Spleen (tissue), 7 donors: ENCODE results near the gene ICAM2.

Experiments used
- POLR2A ChIP-seq, 3 donors: fragments of 450-650 bp; IDR thresholded peaks; one replicate each; pipeline ENCODE4 v1.5.1; 2017; ENCODE audit warnings: antibody characterized with exemption in 3 of 3, mild to moderate bottlenecking in 1 of 3
- POLR2AphosphoS5 ChIP-seq, 3 donors: sonication (generic); formaldehyde crosslinking; IDR thresholded peaks; one replicate each; pipeline ENCODE4 v1.5.1; 2017; ENCODE audit warnings: antibody characterized with exemption in 3 of 3
- TF ChIP-seq, protein P1 (sequence below), 11 experiments: fragments of 200-600 bp in 7 of 11; fragments of 450-650 bp in 4 of 11; sonication (generic) in 4 of 11; IDR thresholded peaks in 8 of 11; conservative IDR thresholded peaks in 3 of 11; 1 replicate in 7 of 11; 2 replicates in 4 of 11; pipeline versions ENCODE4 v1.4.0 to v1.8.0; 2016 to 2021; ENCODE audit warnings: antibody characterized with exemption in 11 of 11, inconsistent platforms in 4 of 11, mild to moderate bottlenecking in 1 of 11
- donor health status: DM: no; HTN: no; CAD: no; lungs with moderate emphysema.
- donor health status: DM: no; HTN: no; CAD: no.
- donor health status: DM: no; HTN: no; CAD: no.

DNA sequence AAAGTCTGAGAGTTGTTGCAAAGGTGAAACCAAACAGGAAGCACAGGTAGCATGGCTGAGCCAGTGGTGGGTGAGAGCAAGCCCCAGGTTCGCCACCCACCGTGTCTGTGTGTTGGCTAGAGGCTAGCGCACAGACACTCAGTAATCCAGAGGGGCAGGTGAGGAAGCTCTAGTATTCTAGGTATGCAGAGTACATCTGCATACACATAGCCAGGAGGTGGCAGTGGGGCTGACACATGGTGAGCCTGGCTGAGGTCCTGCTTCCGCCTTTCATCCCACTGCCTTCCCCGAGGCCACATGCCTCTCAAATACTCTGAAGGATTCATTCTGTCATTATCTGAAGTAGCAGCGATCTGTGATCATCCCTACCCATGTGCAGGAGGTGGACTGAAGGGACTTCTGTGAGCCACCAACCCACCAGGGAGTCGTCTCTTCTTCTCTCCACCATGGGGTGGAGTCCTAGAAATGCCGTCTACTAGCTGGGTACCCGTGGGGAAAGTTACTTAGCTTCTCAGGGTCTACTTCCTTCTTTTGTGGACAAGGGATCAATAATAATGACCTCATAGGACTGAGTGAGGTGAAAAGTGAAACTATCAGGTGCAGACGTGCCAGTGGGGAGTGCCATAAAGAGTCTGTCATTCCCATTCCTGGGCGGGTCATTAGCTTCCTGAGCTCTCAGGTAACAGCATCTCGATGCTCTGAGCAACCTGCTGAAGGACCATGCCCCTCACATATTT is 36.0 kb upstream of the ICAM2 start:
- TF ChIP-seq POLR2AphosphoS5 (IDR thresholded peaks at IDR 0.05) (peak in 1 of 3 donors; percentile 13), POLR2A (IDR thresholded peaks at IDR 0.05) (no peak)
- TF ChIP-seq, protein P1, sequence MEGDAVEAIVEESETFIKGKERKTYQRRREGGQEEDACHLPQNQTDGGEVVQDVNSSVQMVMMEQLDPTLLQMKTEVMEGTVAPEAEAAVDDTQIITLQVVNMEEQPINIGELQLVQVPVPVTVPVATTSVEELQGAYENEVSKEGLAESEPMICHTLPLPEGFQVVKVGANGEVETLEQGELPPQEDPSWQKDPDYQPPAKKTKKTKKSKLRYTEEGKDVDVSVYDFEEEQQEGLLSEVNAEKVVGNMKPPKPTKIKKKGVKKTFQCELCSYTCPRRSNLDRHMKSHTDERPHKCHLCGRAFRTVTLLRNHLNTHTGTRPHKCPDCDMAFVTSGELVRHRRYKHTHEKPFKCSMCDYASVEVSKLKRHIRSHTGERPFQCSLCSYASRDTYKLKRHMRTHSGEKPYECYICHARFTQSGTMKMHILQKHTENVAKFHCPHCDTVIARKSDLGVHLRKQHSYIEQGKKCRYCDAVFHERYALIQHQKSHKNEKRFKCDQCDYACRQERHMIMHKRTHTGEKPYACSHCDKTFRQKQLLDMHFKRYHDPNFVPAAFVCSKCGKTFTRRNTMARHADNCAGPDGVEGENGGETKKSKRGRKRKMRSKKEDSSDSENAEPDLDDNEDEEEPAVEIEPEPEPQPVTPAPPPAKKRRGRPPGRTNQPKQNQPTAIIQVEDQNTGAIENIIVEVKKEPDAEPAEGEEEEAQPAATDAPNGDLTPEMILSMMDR (IDR thresholded peaks at IDR 0.05 in 8 of 11, conservative IDR thresholded peaks at IDR 0.05 in 3 of 11): no peak
